Activated T-helper 2 cell treated with anti-CD3 and anti-CD28 coated beads, Interferon-gamma antibody, Interleukin-2, Interleukin-4, amounts not matched to agents 10 μg/mL and 5 μg/mL and 100 μg/mL, durations not matched to agents 14 hours and 24 hours and 36 hours (primary cell): Measurements from ENCODE around the gene HSPBP1. TPM values are rescaled to one million over a fixed set of nuclear protein-coding genes. Genes with fewer than 3 reads are reported as not detected.

Source experiments
- DNase-seq: peaks from one replicate; pipeline ENCODE4 v3.0.0; 2021; ENCODE audit warnings: low spot score
- H3K27ac Mint-ChIP-seq: one replicate; pipeline ENCODE4 v1.8.0; 2021; ENCODE audit warnings: mixed read lengths
- H3K27me3 Mint-ChIP-seq: one replicate; pipeline ENCODE4 v1.8.0; 2021; ENCODE audit warnings: low read depth, mixed read lengths
- H3K36me3 Mint-ChIP-seq: one replicate; pipeline ENCODE4 v1.8.0; 2021; ENCODE audit warnings: low read depth, mixed read lengths
- H3K4me1 Mint-ChIP-seq: one replicate; pipeline ENCODE4 v1.8.0; 2021; ENCODE audit warnings: low read depth, mixed read lengths
- H3K4me3 Mint-ChIP-seq: one replicate; pipeline ENCODE4 v1.8.0; 2021; ENCODE audit warnings: low read depth, mild to moderate bottlenecking, moderate library complexity, mixed read lengths
- H3K9me3 Mint-ChIP-seq: one replicate; pipeline ENCODE4 v1.8.0; 2021; ENCODE audit warnings: mixed read lengths
- intact Hi-C: fragments of 100-400 bp; cut with micrococcal nuclease; formaldehyde crosslinking; loops from one replicate; pipeline ENCODE4 v1.15.1; 2023
- total RNA-seq: library from RNA; stranded (reverse); gene quantifications from 2 replicates; pipeline ENCODE4 v1.2.3, GENCODE V29; 2022

HSPBP1 gene
- total RNA-seq, 1 donor from 2014 or later, result 59.3 TPM

DNA sequence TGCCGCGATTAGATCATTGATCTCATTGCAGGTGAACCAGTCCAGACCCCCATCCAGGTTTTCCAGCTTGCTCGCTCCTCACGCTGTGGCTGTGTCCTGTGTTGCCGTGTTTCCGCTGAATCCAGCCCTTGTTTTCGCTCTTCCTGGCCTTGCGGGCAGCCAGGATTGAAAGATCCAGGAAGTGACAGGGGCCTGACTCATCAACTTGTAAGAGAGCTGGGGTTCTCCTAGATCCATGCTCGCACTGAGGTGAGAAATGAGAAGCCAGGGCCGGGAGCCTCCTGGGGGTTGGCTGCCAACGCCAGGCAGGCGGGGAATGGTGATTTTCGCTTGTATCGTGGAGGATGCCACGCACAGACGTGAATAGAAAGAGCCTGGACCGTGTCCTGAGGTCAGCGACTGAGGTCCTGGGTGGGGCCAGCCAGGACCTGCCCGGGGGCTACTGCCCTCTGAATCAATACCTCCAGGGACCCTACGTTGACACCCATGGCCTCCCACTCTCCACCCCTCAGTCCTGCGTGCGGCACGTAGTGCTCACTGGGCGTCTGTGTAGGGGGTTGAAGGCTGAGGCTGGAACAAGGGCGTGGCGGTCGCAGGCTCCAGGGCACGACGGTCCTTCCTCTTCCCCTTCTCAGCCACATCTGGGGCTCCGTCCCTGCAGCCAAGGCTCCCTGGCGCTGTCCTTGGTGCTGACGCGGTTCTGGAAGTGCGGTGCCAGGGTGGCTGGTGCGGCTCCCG is 63.3 kb downstream of the HSPBP1 start:
- H3K9me3 Mint-ChIP-seq, result peaks cover 6% of the 10 kb centered on the region
- peaks cover 15% of the 10 kb centered on the region for H3K36me3 Mint-ChIP-seq
- peak overlapping the region; percentile 60 for H3K4me3 Mint-ChIP-seq
- intact Hi-C loops, result loop anchor here (5.0 kb wide), 1 partner anchor 36 kb away; no protein-coding TSS in a partner anchor
- H3K4me1 Mint-ChIP-seq, result peaks cover 9% of the 10 kb centered on the region
- H3K27me3 Mint-ChIP-seq, result no peaks in the 10 kb centered on the region
- H3K27ac Mint-ChIP-seq, result no peak overlapping the region
- DNase-seq, result peak; percentile 42

DNA sequence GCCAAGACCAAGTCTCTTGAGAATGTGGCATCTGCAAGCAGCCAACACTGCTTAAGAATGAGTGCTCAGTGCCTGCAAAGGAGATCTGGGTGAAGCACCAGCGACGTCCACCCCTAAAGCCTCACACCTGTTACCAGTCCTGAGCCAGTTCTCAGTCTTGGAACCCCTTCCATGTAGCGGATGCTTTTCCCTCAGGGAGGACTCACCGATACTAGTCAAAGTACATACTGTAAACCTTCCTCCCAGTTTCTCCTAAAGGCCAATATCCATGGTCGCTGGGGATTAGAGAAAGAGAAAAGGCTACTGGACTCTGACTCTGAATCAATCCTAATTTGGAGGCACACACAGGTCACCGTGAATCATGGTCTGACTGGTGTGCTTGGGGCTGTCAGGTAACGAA is 66.4 kb downstream of the HSPBP1 start:
- H3K27me3 Mint-ChIP-seq, result peaks cover 5% of the 10 kb centered on the region
- H3K36me3 Mint-ChIP-seq, result no peaks in the 10 kb centered on the region
- no peak overlapping the region for H3K27ac Mint-ChIP-seq
- peaks cover 9% of the 10 kb centered on the region for H3K4me1 Mint-ChIP-seq
- H3K9me3 Mint-ChIP-seq, result peaks cover 6% of the 10 kb centered on the region
- no peak for DNase-seq
- H3K4me3 Mint-ChIP-seq, result no peak overlapping the region
- intact Hi-C loops, result no loop called here

DNA sequence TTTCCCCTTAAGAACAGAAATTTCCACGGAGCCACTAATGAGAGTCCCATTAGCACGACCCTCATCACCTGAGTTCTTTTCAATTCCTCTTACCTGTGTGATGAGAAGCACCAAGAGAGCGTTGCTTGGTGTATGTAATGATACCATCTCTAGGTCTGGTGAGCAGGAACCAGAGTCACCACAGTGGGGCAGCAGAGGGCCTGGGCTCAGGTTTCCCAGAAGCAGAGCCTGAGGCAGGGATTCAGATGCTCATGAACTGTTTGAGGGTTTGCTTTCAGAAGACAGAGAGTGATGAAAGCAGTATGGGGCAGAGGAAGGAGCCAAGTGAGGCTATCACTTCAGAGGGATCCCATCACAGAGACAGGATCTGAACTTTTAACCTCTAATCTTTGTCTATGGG is 67.5 kb downstream of the HSPBP1 start:
- Mint-ChIP-seq H3K27ac (no peak overlapping the region), H3K9me3 (peaks cover 6% of the 10 kb centered on the region), H3K36me3 (no peaks in the 10 kb centered on the region), H3K4me1 (peaks cover 7% of the 10 kb centered on the region), H3K27me3 (peaks cover 5% of the 10 kb centered on the region), H3K4me3 (no peak overlapping the region)
- no peak for DNase-seq
- intact Hi-C loops, result no loop called here

Other genes starting within 250 kb of the HSPBP1 start
- 0.37 and 0.50 TPM in 2 replicates for gene GP6, start 241.8 kb downstream of the HSPBP1 start, total RNA-seq
- gene RDH13, start 217.0 kb downstream of the HSPBP1 start, total RNA-seq, result 18.3 and 18.9 TPM in 2 replicates
- gene EPS8L1, start 204.2 kb downstream of the HSPBP1 start, total RNA-seq, result 4.9 and 6.6 TPM in 2 replicates
- gene PPP1R12C, start 162.5 kb downstream of the HSPBP1 start, total RNA-seq, result 104 and 108 TPM in 2 replicates
- 0.27 and 1.3 TPM in 2 replicates for gene TNNT1, start 130.9 kb downstream of the HSPBP1 start, total RNA-seq
- gene TNNI3, start 122.4 kb downstream of the HSPBP1 start, total RNA-seq, result not detected in 2 replicates
- gene DNAAF3, start 113.5 kb downstream of the HSPBP1 start, total RNA-seq, result 0.23 and 0.27 TPM in 2 replicates
- 0.23 TPM in 1 of 2 replicates, not detected in the other for gene SYT5, start 99.8 kb downstream of the HSPBP1 start, total RNA-seq
- gene PTPRH, start 70.6 kb downstream of the HSPBP1 start, total RNA-seq, result not detected in 2 replicates
- gene TMEM86B, start 51.3 kb downstream of the HSPBP1 start, total RNA-seq, result 6.0 and 6.7 TPM in 2 replicates
- 180 and 183 TPM in 2 replicates for gene PPP6R1, start 21.1 kb downstream of the HSPBP1 start, total RNA-seq
- 5.8 and 6.0 TPM in 2 replicates for gene BRSK1, start 3.9 kb upstream of the HSPBP1 start, total RNA-seq
- gene TMEM150B, start 45.2 kb upstream of the HSPBP1 start, total RNA-seq, result 0.41 and 0.46 TPM in 2 replicates
- gene KMT5C, start 59.8 kb upstream of the HSPBP1 start, total RNA-seq, result 34.3 and 35.3 TPM in 2 replicates
- gene COX6B2, start 74.6 kb upstream of the HSPBP1 start, total RNA-seq, result 1.8 TPM in 1 of 2 replicates, not detected in the other
- not detected in 2 replicates for gene GARIN5B, start 83.2 kb upstream of the HSPBP1 start, total RNA-seq
- gene IL11, start 90.4 kb upstream of the HSPBP1 start, total RNA-seq, result 0.25 and 0.32 TPM in 2 replicates
- gene TMEM190, start 96.7 kb upstream of the HSPBP1 start, total RNA-seq, result not detected in 2 replicates
- gene TMEM238, start 104.2 kb upstream of the HSPBP1 start, total RNA-seq, result 7.9 and 10.5 TPM in 2 replicates
- 2,206 and 2,207 TPM in 2 replicates for gene RPL28, start 105.8 kb upstream of the HSPBP1 start, total RNA-seq
- gene UBE2S, start 127.7 kb upstream of the HSPBP1 start, total RNA-seq, result 210 and 220 TPM in 2 replicates
- gene SHISA7, start 163.2 kb upstream of the HSPBP1 start, total RNA-seq, result not detected in 2 replicates
- 30.4 and 34.8 TPM in 2 replicates for gene ISOC2, start 181.5 kb upstream of the HSPBP1 start, total RNA-seq
- gene C19orf85, start 184.6 kb upstream of the HSPBP1 start, total RNA-seq, result not detected in 2 replicates
- 8.6 and 9.5 TPM in 2 replicates for gene ZNF628, start 196.5 kb upstream of the HSPBP1 start, total RNA-seq
- gene NAT14, start 205.1 kb upstream of the HSPBP1 start, total RNA-seq, result 20.0 and 20.2 TPM in 2 replicates
- gene SSC5D, start 208.3 kb upstream of the HSPBP1 start, total RNA-seq, result 0.41 and 0.71 TPM in 2 replicates